A549 (cell line): ENCODE results near the gene RPS6KB2.

Experiments
- CHD2 ChIP-seq: fragments of 150-350 bp; IDR thresholded peaks from 2 replicates; pipeline ENCODE4 v1.6.1; 2014; ENCODE audit warnings: low read length; ENCODE audit not compliant: partially characterized antibody
- EP300 ChIP-seq, 2 experiments: fragments of >200 bp; sonication (Bioruptor Twin); formaldehyde crosslinking; IDR thresholded peaks; 2 replicates in 1 of 2; 3 replicates in 1 of 2; pipeline ENCODE4 v1.6.1; 2016 to 2017
- FOSL2 ChIP-seq, 2 experiments: fragments of 450-650 bp in 1 of 2; fragments of >200 bp in 1 of 2; sonication (Bioruptor Twin) in 1 of 2; formaldehyde crosslinking; IDR thresholded peaks; 2 replicates each; pipeline versions ENCODE4 v1.5.0 to v1.6.1; 2016 to 2020; ENCODE audit warnings: mild to moderate bottlenecking in 1 of 2, moderate library complexity in 1 of 2
- KDM5A ChIP-seq: fragments of 200-600 bp; sonication (generic); IDR thresholded peaks from 2 replicates; pipeline ENCODE4 v1.6.1; 2016; ENCODE audit warnings: antibody characterized with exemption, mild to moderate bottlenecking
- MAZ ChIP-seq: fragments of 150-350 bp; IDR thresholded peaks from 2 replicates; pipeline ENCODE4 v1.6.1; 2014; ENCODE audit warnings: antibody characterized with exemption, low read depth, low read length, borderline replicate concordance
- NR3C1 ChIP-seq: fragments of >200 bp; sonication (Bioruptor Twin); formaldehyde crosslinking; IDR thresholded peaks from 3 replicates; pipeline ENCODE4 v1.6.1; 2017
- POLR2A ChIP-seq: IDR thresholded peaks from 2 replicates; pipeline ENCODE4 v1.6.1; 2012; ENCODE audit warnings: mild to moderate bottlenecking, low read length
- RARB ChIP-seq: fragments of 250-450 bp; sonication (Bioruptor Pico); IDR thresholded peaks from 2 replicates; pipeline ENCODE4 v1.8.0; 2021; ENCODE audit warnings: mild to moderate bottlenecking, moderate library complexity
- RFX5 ChIP-seq: fragments of 450-650 bp; IDR thresholded peaks from 2 replicates; pipeline ENCODE4 v1.7.1; 2014; ENCODE audit warnings: antibody characterized with exemption, mild to moderate bottlenecking, moderate library complexity
- ZFP36 ChIP-seq: fragments of 450-650 bp; IDR thresholded peaks from 2 replicates; pipeline ENCODE4 v1.6.1; 2014; ENCODE audit warnings: borderline replicate concordance; ENCODE audit not compliant: partially characterized antibody
- TF ChIP-seq, protein P1 (sequence below): fragments of >200 bp; sonication (Bioruptor Twin); formaldehyde crosslinking; IDR thresholded peaks from 3 replicates; pipeline ENCODE4 v1.5.1; 2016
- TF ChIP-seq, protein P2 (sequence below): fragments of 250-450 bp; sonication (Bioruptor Pico); IDR thresholded peaks from 2 replicates; pipeline ENCODE4 v1.5.0; 2021; ENCODE audit warnings: mild to moderate bottlenecking, moderate library complexity, borderline replicate concordance
- TF ChIP-seq, protein P3 (sequence below): fragments of 450-650 bp; IDR thresholded peaks from 2 replicates; pipeline ENCODE4 v1.6.1; 2014; ENCODE audit warnings: antibody characterized with exemption
- TF ChIP-seq, protein P4 (sequence below): IDR thresholded peaks from 2 replicates; pipeline ENCODE4 v1.6.1; 2012

DNA sequence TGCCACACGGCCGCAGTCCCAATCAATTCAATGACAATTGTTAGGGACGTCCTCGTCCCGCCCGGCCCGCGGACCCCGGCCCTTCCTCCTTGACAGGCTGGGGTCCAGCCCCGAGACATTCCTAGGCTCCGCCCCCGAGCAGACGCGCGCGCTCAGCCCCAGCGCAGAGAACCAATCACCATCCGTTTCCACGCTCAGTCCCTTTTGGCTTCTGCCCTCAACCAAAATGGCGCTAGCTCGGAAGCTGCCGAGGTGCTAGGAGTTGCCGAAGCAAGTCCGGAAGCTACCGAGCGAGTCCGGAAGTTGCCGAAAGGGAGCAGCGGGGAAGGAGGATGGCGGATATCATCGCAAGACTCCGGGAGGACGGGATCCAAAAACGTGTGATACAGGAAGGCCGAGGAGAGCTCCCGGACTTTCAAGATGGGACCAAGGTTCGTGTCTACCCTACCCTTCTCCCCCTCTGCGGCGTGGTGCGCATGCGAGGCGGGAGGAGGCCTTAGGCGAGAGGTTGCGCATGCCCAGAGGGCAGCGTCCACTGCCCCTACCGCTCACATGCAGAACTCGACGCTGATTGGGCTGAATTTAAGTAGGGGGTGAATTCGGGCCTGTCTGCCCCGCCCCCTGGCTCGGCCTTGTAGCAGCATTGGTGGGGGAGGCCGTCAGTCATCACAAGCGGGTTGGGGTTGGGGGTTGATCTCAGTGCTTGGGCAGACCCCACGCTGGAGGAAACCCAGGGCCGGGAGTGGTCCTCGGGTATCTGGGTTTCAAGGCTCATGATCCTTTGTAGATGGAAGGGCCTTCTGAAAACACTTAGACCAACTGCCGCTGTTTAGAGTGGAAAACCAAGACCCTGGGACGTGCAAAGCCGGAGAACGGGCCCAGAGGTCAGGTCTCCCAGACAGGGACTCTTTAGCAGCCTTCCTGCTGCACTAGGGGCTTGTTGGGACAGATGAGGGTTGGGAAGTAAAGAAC lies 54.8 kb downstream of the RPS6KB2 start, which contains the start of gene AIP:
- TF ChIP-seq, protein P1, sequence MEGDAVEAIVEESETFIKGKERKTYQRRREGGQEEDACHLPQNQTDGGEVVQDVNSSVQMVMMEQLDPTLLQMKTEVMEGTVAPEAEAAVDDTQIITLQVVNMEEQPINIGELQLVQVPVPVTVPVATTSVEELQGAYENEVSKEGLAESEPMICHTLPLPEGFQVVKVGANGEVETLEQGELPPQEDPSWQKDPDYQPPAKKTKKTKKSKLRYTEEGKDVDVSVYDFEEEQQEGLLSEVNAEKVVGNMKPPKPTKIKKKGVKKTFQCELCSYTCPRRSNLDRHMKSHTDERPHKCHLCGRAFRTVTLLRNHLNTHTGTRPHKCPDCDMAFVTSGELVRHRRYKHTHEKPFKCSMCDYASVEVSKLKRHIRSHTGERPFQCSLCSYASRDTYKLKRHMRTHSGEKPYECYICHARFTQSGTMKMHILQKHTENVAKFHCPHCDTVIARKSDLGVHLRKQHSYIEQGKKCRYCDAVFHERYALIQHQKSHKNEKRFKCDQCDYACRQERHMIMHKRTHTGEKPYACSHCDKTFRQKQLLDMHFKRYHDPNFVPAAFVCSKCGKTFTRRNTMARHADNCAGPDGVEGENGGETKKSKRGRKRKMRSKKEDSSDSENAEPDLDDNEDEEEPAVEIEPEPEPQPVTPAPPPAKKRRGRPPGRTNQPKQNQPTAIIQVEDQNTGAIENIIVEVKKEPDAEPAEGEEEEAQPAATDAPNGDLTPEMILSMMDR: no peak
- TF ChIP-seq, protein P2, sequence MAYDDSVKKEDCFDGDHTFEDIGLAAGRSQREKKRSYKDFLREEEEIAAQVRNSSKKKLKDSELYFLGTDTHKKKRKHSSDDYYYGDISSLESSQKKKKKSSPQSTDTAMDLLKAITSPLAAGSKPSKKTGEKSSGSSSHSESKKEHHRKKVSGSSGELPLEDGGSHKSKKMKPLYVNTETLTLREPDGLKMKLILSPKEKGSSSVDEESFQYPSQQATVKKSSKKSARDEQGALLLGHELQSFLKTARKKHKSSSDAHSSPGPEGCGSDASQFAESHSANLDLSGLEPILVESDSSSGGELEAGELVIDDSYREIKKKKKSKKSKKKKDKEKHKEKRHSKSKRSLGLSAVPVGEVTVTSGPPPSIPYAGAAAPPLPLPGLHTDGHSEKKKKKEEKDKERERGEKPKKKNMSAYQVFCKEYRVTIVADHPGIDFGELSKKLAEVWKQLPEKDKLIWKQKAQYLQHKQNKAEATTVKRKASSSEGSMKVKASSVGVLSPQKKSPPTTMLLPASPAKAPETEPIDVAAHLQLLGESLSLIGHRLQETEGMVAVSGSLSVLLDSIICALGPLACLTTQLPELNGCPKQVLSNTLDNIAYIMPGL: no peak
- TF ChIP-seq POLR2A: peak; percentile 33
- TF ChIP-seq CHD2: no peak
- TF ChIP-seq KDM5A: peak; percentile 83
- TF ChIP-seq RARB (CRISPR knock-in tag): no peak
- no peak for TF ChIP-seq NR3C1
- TF ChIP-seq, protein P3, sequence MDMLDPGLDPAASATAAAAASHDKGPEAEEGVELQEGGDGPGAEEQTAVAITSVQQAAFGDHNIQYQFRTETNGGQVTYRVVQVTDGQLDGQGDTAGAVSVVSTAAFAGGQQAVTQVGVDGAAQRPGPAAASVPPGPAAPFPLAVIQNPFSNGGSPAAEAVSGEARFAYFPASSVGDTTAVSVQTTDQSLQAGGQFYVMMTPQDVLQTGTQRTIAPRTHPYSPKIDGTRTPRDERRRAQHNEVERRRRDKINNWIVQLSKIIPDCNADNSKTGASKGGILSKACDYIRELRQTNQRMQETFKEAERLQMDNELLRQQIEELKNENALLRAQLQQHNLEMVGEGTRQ: no peak
- TF ChIP-seq, protein P4, sequence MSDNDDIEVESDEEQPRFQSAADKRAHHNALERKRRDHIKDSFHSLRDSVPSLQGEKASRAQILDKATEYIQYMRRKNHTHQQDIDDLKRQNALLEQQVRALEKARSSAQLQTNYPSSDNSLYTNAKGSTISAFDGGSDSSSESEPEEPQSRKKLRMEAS: peak; percentile 100
- no peak for TF ChIP-seq ZFP36
- 0 out of 2 replicates have a peak, but pooled peaks have one; percentile 30 for TF ChIP-seq RFX5
- TF ChIP-seq EP300 (IDR thresholded peaks at IDR 0.05): no peak
- no peak for TF ChIP-seq MAZ
- TF ChIP-seq FOSL2 (IDR thresholded peaks at IDR 0.05): no peak
- 0 out of 2 replicates have a peak, but pooled peaks have one; percentile 6 for TF ChIP-seq FOSL2 (CRISPR knock-in tag; IDR thresholded peaks at IDR 0.05)
